Fibroblast of lung (primary cell): Measurements from ENCODE around the gene MANBA. TPM values are rescaled to one million over a fixed set of nuclear protein-coding genes. Genes with fewer than 3 reads are reported as not detected.

ENCODE experiments used
- DNase-seq, 2 donors: peaks; one replicate each; pipeline versions ENCODE4 v3.0.0 to v3.0.0-alpha.2; 2010; ENCODE audit warnings: low read depth in 2 of 2
- H2AFZ ChIP-seq: 2 replicates; pipeline ENCODE4 v1.5.1; 2012; ENCODE audit warnings: low read length, control low read depth, inconsistent platforms
- H3K27ac ChIP-seq: 2 replicates; pipeline ENCODE4 v1.5.1; 2011; ENCODE audit warnings: low read length, control low read depth; ENCODE audit not compliant: insufficient read depth
- H3K27me3 ChIP-seq: 2 replicates; pipeline ENCODE4 v1.5.1; 2011; ENCODE audit warnings: mild to moderate bottlenecking, low read length; ENCODE audit not compliant: control insufficient read depth, insufficient read depth
- H3K36me3 ChIP-seq: 2 replicates; pipeline ENCODE4 v1.5.1; 2011; ENCODE audit warnings: low read length; ENCODE audit not compliant: control insufficient read depth, insufficient read depth
- H3K4me1 ChIP-seq: 2 replicates; pipeline ENCODE4 v1.5.1; 2011; ENCODE audit warnings: low read length; ENCODE audit not compliant: control insufficient read depth, insufficient read depth; ENCODE audit errors: extremely low read depth
- H3K4me2 ChIP-seq: 2 replicates; pipeline ENCODE4 v1.5.1; 2011; ENCODE audit warnings: low read length, control low read depth; ENCODE audit not compliant: insufficient read depth; ENCODE audit errors: extremely low read depth
- H3K4me3 ChIP-seq, 4 experiments: fragments of 200-600 bp in 1 of 4; sonication (generic) in 1 of 4; replicated peaks in 1 of 4; 2 replicates each; pipeline ENCODE4 v1.5.1; 2011 to 2016; ENCODE audit warnings: low read length in 4 of 4, low read depth in 3 of 4, mild to moderate bottlenecking in 3 of 4, control low read depth in 2 of 4, inconsistent platforms in 1 of 4, mixed read lengths in 1 of 4; ENCODE audit not compliant: insufficient read depth in 1 of 4; ENCODE audit errors: control extremely low read depth in 1 of 4
- H3K79me2 ChIP-seq: 2 replicates; pipeline ENCODE4 v1.5.1; 2012; ENCODE audit warnings: mild to moderate bottlenecking, low read length, inconsistent platforms; ENCODE audit not compliant: control insufficient read depth, insufficient read depth
- H3K9ac ChIP-seq: 2 replicates; pipeline ENCODE4 v1.5.1; 2011; ENCODE audit warnings: mild to moderate bottlenecking, low read length, control low read depth; ENCODE audit not compliant: insufficient read depth
- H3K9me3 ChIP-seq: 2 replicates; pipeline ENCODE4 v1.5.1; 2012; ENCODE audit warnings: low read depth, low read length; ENCODE audit not compliant: control insufficient read depth, insufficient read depth
- H4K20me1 ChIP-seq: 2 replicates; pipeline ENCODE4 v1.5.1; 2011; ENCODE audit warnings: low read length; ENCODE audit not compliant: control insufficient read depth, insufficient read depth; ENCODE audit errors: extremely low read depth
- CTCF ChIP-seq, 2 donors: IDR thresholded peaks in 1 of 2; conservative IDR thresholded peaks in 1 of 2; 1 replicate in 1 of 2; 2 replicates in 1 of 2; pipeline ENCODE4 v1.5.1; 2011 to 2012; ENCODE audit warnings: low read length in 2 of 2, control low read depth in 1 of 2, inconsistent platforms in 1 of 2, low read depth in 1 of 2, mild to moderate bottlenecking in 1 of 2
- EZH2 ChIP-seq: IDR thresholded peaks from 2 replicates; pipeline ENCODE4 v1.5.1; 2012; ENCODE audit warnings: low read length, control low read depth, mild to moderate bottlenecking; ENCODE audit errors: missing control alignments
- polyA plus RNA-seq, 2 donors: library from polyadenylated mRNA; depleted of rRNA in 1 of 2; stranded (reverse) in 1 of 2; unstranded in 1 of 2; fragments of >200 nt; gene quantifications; 2 replicates each; pipeline ENCODE4 v1.2.1, GENCODE V29; 2011 to 2012; ENCODE audit warnings: missing spikeins in 1 of 2
- total RNA-seq: library from RNA; depleted of rRNA; stranded (reverse); fragments of >200 nt; gene quantifications from 2 replicates; pipeline ENCODE4 v1.2.1, GENCODE V29; 2014

The MANBA gene
- total and polyA plus RNA-seq, 2 donors (not counting 1 experiment from before 2014, with no cell fraction given) = 13.4 to 97.9 TPM

GRCh38 chr4:102707150-102707549 is 53.6 kb downstream of the MANBA start:
- H3K27ac ChIP-seq = no peak overlapping the region
- DNase-seq = no peak
- TF ChIP-seq EZH2 (no peak), CTCF (conservative IDR thresholded peaks at IDR 0.05 in 1 of 2, IDR thresholded peaks at IDR 0.05 in 1 of 2; ENCODE audit: low read depth in 1 of 2, low read length in 2 of 2) (no peak)
- H3K9me3 ChIP-seq = no peaks in the 10 kb centered on the region
- H3K4me3 ChIP-seq = no peak overlapping the region
- no peak overlapping the region for H3K4me2 ChIP-seq
- H3K4me1 ChIP-seq = no peaks in the 10 kb centered on the region
- no peaks in the 10 kb centered on the region for H3K36me3 ChIP-seq
- H2AFZ ChIP-seq = no peak overlapping the region
- H4K20me1 ChIP-seq = no peaks in the 10 kb centered on the region
- no peak overlapping the region for H3K9ac ChIP-seq
- no peaks in the 10 kb centered on the region for H3K27me3 ChIP-seq
- H3K79me2 ChIP-seq = no peaks in the 10 kb centered on the region

GRCh38 chr4:102705391-102705935 is 55.3 kb downstream of the MANBA start:
- no peak overlapping the region for H2AFZ ChIP-seq
- H3K27ac ChIP-seq = no peak overlapping the region
- H3K4me2 ChIP-seq = no peak overlapping the region
- TF ChIP-seq CTCF (conservative IDR thresholded peaks at IDR 0.05 in 1 of 2, IDR thresholded peaks at IDR 0.05 in 1 of 2; ENCODE audit: low read depth in 1 of 2, low read length in 2 of 2) (no peak), EZH2 (no peak)
- H3K9me3 ChIP-seq = no peaks in the 10 kb centered on the region
- H4K20me1 ChIP-seq = no peaks in the 10 kb centered on the region
- no peak overlapping the region for H3K4me3 ChIP-seq
- no peak overlapping the region for H3K9ac ChIP-seq
- H3K36me3 ChIP-seq = no peaks in the 10 kb centered on the region
- no peaks in the 10 kb centered on the region for H3K4me1 ChIP-seq
- no peaks in the 10 kb centered on the region for H3K27me3 ChIP-seq
- no peaks in the 10 kb centered on the region for H3K79me2 ChIP-seq
- DNase-seq = no peak

DNA sequence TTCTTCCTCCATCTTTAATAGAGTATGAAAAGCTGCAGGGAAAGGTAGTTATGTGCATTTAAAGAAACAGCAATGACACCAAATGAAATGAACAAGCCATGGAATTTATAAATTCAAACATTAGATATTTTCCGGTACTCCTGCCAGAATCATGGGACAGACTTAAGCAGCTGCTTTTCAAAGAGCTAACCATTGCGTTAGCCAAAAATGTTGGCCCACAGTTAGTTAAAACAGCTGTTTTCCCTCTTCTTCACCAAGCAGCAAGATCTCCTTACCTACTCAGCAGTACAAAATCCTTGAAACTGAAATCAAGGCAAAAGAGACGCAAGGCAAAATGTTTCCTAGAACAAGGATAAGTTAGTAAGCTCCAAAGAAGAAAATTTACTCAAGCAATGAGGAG is 64.0 kb downstream of the MANBA start:
- Histone ChIP-seq H3K27ac (peak overlapping the region; percentile 20), H4K20me1 (no peaks in the 10 kb centered on the region), H3K4me2 (no peak overlapping the region), H3K9ac (no peak overlapping the region), H3K9me3 (no peaks in the 10 kb centered on the region), H3K4me1 (no peaks in the 10 kb centered on the region), H3K4me3 (no peak overlapping the region), H2AFZ (no peak overlapping the region), H3K79me2 (no peaks in the 10 kb centered on the region), H3K27me3 (no peaks in the 10 kb centered on the region), H3K36me3 (no peaks in the 10 kb centered on the region)
- peak in 1 of 2 donors; percentile 86 for DNase-seq
- TF ChIP-seq EZH2 (no peak), CTCF (conservative IDR thresholded peaks at IDR 0.05 in 1 of 2, IDR thresholded peaks at IDR 0.05 in 1 of 2; ENCODE audit: low read depth in 1 of 2, low read length in 2 of 2) (no peak)
